Activated effector memory CD4-positive, alpha-beta T cell treated with anti-CD3 and anti-CD28 coated beads, Interleukin-2, amount 50 U/mL, for 16 hours (primary cell): ENCODE measurements around the gene CNKSR3.

Experiments
- DNase-seq: peaks from one replicate; pipeline ENCODE4 v3.0.0-alpha.2; 2020

CNKSR3 gene

GRCh38 chr6:154377726-154378125 lies 132.8 kb downstream of the CNKSR3 start:
- DNase-seq = no peak

GRCh38 chr6:154373971-154374370 lies 136.5 kb downstream of the CNKSR3 start:
- no peak for DNase-seq

- DNase-seq = no peak
Observed at GRCh38 chr6:154371281-154371680, 139.2 kb downstream of the CNKSR3 start.

- DNase-seq = no peak
Observed at GRCh38 chr6:154370545-154370944, 139.9 kb downstream of the CNKSR3 start.

- no peak for DNase-seq
Observed at GRCh38 chr6:154367839-154368695, 142.4 kb downstream of the CNKSR3 start.

GRCh38 chr6:154367336-154367735 lies 143.1 kb downstream of the CNKSR3 start:
- no peak for DNase-seq

- DNase-seq = no peak
Observed at GRCh38 chr6:154363821-154364220, 146.7 kb downstream of the CNKSR3 start.

- DNase-seq = no peak
Observed at GRCh38 chr6:154361476-154361875, 149.0 kb downstream of the CNKSR3 start.

- DNase-seq = no peak
Observed at GRCh38 chr6:154360476-154360875, 150.0 kb downstream of the CNKSR3 start.

- DNase-seq = no peak
Observed at GRCh38 chr6:154359679-154360078, 150.8 kb downstream of the CNKSR3 start.

GRCh38 chr6:154359161-154359574 lies 151.3 kb downstream of the CNKSR3 start:
- DNase-seq = no peak

- no peak for DNase-seq
Observed at GRCh38 chr6:154358019-154358545, 152.4 kb downstream of the CNKSR3 start.

GRCh38 chr6:154356690-154357089 lies 153.8 kb downstream of the CNKSR3 start, which contains the start of gene IPCEF1:
Gene IPCEF1 (minus strand): TSS chr6:154356803. CDS start chr6:154265947, 90,856 bp downstream.
- DNase-seq = no peak

- DNase-seq = no peak
Observed at GRCh38 chr6:154356113-154356512, 154.4 kb downstream of the CNKSR3 start.

GRCh38 chr6:154354265-154354777 lies 156.2 kb downstream of the CNKSR3 start:
- DNase-seq = no peak

GRCh38 chr6:154353626-154354025 lies 156.9 kb downstream of the CNKSR3 start:
- no peak for DNase-seq

GRCh38 chr6:154352898-154353585 lies 157.4 kb downstream of the CNKSR3 start:
- DNase-seq = no peak

- DNase-seq = no peak
Observed at GRCh38 chr6:154350293-154350692, 160.2 kb downstream of the CNKSR3 start.

GRCh38 chr6:154347981-154348380 lies 162.5 kb downstream of the CNKSR3 start:
- DNase-seq = no peak

- DNase-seq = no peak
Observed at GRCh38 chr6:154345811-154346210, 164.7 kb downstream of the CNKSR3 start.

- DNase-seq = no peak
Observed at GRCh38 chr6:154343473-154344308, 166.8 kb downstream of the CNKSR3 start.

- DNase-seq = no peak
Observed at GRCh38 chr6:154341871-154342270, 168.6 kb downstream of the CNKSR3 start.

GRCh38 chr6:154341336-154341735 lies 169.1 kb downstream of the CNKSR3 start:
- DNase-seq = no peak
